GM19463 (cell line): ENCODE data around the gene DNHD1.

Experiments used
- ATAC-seq: cut with Tn5 transposase; IDR thresholded peaks from one replicate; pipeline ENCODE4 v1.9.1; 2021; ENCODE audit warnings: mild to moderate bottlenecking, moderate library complexity; ENCODE audit not compliant: unreplicated experiment

DNHD1 gene

DNA sequence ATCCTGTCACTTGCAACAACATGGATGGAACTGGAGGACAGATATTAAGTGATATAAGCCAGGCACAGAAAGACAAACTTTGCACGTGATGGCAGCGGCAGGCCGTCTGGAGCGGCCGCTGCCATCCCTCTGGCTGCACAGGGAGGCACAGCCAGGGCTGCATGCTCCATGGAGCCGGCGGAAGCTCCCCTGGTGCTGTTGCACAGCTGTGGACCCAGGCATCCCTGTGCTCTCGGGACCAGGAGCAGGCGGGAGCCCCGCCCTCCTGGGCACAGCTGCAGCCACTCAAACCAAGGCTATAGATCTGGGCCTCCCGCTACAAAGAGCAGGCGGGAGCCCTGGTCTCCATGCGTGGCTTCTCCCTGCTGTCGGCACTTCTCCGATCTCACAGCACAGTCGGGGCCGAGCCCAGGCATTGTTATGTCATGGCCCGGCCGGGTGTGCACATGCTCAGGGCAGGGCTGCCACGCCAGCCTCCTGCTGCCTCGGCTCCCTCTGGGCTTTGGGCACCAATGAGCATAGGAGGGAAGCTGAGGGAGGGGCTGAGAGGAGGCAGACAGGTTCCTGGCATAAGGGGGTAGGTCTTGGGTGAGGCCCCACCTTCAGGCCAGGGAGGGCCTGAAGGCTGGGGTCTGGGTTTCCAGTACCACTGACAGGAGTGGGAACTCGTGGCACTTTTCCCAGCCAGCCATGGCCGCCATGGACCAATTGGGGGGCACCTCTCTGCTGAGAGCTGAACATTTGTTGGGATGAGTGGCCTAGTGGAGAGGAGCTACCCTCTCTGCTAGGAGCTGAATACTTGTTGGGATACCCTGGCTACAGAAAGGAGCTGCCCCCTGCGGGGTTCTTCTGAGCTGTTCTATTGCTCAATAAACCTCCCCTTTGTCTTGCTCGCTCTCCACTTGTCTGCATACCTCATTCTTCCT lies 89.6 kb downstream of the DNHD1 start:
- no peak for ATAC-seq

DNA sequence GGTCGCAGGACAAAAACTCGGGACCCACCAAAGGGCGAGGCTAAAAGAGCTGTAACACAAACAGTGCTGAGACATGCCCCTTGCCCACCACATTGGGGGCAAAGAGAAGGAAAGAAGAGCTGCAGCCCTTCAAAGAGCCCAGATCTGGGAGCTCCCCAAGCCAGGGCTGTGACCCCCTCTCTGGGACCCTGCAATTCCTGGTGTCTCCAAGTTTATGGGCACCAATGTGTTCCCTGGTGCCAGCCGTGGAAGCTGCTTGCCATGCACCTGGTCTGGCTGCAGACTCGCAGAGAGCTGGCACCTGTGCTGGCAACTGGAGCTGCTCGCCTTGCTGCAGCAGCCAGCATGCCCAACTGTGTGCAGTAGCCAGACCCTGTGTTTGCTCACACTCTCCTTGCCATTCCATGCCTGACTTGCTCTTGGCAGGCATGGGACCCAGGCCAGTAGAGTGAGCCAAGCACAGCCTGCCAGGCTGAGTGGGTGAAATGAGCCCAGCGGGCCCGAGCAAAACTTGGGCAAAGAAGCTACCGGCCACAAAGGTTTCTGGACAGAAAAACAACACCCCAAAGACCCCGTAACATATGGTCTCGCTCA lies 90.4 kb downstream of the DNHD1 start:
- ATAC-seq = no peak

DNA sequence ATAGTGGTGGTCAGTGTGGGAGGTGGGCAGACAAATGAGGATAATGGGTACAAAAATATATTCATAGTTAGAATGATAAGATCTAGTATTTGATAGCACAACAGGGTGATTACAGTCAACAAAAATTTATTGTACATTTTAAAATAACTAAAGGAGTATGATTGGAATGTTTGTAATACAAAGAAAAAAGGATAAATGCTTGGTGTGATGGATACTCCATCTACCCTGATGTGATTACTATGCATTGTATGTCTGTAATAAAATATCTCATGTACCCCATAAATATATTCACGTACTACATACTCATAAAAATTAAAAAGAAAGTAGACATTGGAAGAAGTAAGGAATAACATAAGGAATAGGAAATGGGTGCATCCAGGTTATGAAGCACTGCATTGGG lies 90.9 kb downstream of the DNHD1 start:
- no peak for ATAC-seq

DNA sequence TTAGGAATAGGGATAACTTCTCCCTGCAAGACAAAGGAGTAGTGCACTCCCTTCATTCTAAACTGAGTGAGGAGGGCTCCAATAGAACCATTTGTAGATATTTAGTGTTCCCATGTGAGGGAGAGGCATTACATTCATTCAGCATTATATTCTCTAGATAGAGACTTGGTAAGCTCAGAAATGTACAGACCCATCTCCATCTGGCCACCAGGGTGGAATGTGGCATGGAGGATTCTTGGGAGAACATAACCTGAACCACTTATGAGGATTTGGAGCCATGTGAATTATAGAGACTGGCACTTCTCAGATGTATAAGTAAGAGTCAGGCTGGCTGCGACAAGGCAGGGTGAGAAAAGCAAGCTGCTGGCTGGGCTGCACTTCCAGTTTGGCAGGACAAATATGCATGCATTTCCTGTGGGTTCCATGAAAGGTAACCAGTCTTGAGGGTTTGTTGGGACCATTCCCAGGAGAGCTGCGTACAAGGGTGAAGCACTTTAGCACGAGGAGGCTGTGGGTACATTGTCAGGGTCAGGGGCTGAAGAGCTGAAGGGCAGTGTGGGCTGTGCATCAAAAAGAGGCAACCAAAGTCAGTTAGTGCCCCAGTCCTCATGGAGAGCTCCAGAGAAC lies 97.2 kb downstream of the DNHD1 start:
- ATAC-seq = no peak

DNA sequence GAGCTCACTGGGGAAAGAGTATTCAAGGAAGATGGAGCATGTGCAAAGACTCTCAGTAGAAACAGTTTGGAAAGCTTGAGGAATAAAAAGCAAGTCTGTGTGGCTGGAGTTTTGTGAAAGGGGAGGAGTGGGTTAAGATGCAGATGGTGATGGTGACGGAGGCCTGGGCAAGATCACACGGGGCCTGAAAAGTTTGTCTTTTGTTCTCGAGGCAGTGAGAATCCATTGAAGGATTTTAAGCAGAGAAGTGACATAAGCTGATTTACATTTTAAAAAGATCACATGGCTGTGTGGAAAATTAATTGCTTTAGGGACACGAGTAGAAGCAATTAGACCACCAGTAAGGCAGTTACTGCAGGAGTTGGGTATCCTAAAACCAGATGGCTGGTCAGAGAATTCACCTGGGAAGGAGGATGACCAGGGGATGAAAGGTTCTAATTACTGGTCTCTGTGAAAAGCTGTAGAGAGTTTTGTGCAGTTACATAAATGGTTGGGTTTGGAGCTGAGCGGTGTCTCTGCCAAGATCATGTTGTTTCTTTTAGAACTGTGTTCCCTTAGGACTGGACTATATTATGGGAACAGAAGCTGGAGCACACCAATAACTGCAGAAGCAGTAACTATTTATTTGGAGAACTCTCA lies 99.3 kb downstream of the DNHD1 start:
- ATAC-seq = no peak

DNA sequence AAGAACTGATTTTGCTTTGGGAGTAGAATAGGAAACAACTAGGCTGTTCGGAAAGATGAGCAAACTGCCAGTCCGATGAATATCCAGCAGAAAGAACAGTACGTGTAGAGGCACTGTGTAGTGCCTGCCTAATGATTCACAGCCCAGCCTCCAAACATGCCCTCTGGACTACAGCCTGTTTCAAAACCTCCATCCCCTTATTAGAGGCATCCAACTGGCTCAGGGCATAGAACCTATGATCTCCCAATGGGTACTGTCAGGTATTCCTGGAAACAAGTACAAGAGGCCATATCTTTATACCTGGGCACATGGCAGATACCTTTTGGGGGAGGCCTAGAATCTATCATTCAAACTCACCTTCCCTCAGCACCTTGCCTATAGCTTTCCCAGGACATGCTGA lies 101.5 kb downstream of the DNHD1 start:
- ATAC-seq = no peak

DNA sequence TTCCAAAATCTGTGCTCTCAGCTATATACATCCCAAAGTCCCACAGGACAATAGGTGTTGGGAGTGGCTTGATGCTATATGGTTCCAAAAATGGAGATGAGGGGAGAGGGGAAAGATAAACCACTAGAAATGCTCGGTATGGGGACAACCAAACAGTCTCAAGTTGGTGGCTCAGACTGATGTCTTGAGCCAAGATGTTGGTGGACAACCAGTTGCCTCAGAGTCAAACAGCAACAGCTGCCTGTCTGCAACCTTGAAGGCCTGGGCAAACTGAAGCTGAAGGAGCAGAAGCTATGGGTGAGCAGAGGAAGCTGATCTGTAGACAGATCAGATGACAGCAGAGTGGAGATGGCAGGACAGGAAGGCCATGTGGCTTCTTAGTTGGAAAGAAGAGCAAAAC lies 102.4 kb downstream of the DNHD1 start:
- no peak for ATAC-seq

DNA sequence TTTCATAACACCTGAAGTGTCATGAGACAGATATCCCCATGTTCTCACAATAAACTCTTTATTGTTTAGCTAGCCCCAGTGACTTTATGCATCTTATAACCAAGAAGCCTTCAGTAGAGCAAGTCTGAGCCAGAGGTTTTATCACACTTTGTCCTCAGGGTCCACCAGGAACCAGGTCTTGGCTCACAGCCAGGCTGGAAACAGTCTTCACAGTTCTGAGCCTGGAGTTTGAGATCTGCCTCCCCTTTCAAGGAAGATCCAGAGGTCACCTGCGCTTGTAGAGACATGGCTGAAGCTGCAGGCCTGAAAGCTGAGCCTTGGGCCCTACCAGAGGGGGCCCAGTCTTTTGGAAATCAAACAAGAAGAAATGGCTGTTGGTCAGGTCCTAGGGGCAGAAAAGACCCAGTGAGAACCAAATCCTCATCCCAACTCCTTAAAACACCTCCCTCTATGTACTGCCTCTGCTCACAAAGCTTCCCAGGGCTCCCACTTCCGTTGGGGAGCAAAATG lies 102.9 kb downstream of the DNHD1 start:
- no peak for ATAC-seq

DNA sequence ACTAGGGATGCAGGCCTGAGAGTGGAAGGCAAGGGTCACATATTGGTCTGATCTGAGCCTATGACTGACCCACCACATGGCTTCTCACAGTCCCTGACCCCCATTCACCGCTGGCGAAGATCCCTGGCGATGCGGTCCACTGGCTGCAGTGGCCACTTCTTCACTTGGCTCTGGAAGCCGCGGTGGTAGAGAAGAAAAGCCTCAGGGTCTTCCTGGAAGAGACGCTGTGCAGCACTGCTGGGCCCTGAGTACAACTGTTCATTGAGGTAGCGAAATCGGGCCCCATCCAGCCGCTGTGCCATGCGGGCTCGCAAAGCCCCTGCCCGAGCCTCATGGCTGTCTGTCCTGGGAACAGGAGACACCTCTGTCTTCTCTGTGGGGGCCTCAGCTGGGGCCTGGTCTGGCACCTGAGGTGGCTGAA lies 104.0 kb downstream of the DNHD1 start:
- ATAC-seq = no peak

DNA sequence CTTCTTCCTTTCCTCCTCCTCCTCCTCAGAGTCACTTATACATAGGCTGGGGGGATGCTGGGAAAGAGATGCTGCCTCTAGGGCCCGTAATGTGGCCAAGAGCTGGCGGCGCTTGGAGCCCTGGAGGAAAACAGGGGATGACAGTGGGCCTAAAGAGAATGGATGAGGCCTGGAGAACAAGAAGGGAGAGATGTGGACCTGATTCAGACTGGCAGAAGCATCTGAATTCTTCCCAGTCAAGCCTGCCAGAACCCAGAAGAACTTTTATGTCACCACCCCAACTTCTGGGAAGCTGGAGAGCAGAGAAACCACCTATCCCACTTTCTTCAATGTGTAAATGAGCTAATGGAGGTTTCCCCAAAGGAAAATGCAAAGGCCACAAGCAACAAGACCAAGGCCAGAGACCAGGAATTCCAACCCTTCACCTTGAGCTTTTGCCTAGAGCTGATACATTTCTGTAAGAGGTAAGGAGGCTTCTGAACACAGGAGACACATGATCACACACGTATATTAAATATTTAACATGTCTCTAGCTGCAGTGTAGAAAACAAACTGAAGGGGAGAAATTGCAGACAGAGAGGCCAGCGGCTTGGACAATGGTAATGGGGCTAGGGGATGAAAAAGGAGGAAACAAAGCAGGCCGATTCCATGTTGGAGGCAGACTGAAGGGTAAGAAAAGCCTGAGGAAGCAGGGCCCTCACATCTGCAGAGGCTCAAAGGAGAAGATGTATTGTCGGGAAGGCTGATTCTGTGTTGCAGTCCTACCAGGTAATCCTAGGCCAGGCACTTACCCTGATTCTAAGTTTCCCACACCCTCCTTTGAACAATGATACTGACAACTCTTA lies 105.2 kb downstream of the DNHD1 start:
- no peak for ATAC-seq

DNA sequence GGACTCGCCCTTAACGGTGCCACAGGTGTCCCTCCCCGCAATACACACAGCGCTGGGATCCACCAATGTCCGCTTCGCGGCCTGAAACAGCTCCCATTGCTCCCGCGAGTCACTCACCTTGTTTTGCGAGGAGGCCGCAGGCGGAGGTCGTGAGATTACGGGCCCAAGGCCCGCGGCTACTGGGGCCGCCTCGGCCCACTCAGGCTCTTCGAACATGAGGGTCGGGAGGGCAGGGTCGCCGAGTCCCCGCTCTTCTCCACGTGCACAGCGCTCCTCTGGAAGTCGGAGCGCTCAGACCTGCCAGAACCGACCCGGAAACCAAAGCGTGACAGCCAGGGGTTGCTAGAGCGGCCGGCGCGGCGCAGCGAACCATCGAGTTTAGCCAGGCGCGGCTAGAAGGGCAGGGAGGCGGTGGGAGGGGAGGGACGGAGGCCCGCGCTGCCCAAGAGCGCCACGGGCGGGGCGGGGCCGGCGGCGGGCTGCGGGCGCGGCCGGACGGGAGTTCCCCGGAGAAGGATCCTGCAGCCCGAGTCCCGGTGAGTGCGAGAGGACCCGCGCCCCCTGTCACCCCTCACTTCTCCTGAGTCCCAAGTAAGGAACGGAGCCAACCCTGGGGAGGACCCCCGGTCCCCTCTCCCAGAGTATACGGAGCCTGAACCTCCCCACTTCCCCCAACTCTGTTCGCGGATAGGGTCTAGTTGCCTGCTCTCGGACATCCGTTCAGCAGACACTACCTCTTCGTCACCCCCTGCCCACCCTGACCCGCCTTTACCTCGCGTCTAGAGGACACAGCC lies 106.4 kb downstream of the DNHD1 start, which contains the start of the genes ILK and RRP8:
Gene ILK, plus strand, starts transcription at position 488 of the 794 bp plus-strand sequence. CDS start 498 bp downstream, outside the sequence.
Gene RRP8, minus strand, starts transcription at position 330 of the 794 bp plus-strand sequence. Its CDS starts 114 bp downstream, at position 216.
- peak; percentile 76 for ATAC-seq

DNA sequence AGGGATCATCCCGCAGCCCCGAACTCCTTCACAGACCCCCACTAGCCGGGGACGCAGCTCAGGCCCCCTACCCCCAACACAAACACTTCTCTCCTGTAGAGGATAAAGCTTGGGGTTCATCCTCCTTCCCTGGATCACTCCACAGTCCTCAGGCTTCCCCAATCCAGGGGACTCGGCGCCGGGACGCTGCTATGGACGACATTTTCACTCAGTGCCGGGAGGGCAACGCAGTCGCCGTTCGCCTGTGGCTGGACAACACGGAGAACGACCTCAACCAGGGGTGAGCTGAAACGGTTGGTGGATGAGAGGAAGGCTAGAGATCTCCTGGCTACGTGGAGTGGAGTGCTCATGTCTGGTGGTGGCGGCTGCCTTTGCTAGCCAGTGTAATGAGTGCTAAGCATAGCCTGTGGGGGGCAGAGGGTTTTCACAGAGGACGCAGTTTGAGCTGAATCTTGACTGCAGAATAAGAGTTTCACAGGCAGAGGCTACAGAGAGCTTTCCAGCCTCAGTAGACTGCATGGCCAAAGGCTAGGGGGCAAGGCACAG lies 107.1 kb downstream of the DNHD1 start:
- peak; percentile 34 for ATAC-seq

DNA sequence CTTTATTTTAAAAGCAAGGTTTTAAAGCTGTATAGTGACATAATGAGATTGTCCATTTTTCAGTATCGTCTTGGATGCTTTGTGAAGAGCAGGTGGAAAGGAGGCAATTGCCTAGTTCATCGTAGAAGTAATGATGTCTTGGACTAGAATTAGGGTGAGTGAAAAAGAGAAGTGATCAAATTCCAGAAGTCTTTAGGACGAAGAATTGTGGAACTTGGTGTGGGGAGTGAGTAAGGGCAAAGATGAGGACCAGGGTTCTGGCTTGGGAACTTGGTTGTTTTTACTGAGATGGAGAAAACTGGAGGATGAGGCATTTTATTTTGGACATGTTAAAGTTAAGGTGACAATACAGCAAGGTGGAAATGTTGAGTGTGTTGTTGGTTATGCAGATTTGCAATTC lies 107.7 kb downstream of the DNHD1 start:
- no peak for ATAC-seq

DNA sequence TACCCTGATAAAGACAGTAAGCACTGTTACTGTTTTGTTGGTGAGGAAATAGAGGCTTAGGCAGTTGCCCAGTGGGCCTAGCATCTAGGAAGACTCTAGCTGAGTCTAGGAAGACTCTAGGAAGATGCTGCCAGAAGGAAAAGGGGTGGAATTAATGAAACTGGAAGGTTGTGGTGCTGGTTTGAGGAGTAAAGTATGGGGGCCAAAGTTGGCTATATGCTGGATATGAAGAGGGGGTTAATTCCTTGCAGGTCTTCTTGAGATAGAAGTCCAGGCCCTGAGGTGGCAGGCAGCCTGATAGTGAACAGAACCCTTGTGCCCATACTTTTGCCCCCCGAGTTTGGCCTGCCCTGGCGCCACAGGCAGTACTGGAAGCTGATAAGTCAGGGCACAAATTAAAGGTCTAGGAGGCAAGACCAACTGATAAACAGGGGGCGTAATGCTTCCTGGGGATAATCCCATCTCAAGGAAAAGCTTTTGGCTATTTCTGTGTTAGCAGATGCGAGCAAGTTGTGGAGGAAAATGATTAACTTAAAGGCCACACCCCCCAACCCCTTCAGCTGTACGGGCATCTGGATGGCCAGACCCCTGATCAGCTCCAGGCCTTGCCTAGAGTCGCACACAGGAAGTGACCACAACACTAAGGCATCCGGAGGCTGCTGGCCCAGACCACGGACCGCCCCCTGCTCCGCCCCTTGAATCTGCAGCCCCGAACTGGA lies 109.5 kb downstream of the DNHD1 start:
- ATAC-seq = peak; percentile 45

DNA sequence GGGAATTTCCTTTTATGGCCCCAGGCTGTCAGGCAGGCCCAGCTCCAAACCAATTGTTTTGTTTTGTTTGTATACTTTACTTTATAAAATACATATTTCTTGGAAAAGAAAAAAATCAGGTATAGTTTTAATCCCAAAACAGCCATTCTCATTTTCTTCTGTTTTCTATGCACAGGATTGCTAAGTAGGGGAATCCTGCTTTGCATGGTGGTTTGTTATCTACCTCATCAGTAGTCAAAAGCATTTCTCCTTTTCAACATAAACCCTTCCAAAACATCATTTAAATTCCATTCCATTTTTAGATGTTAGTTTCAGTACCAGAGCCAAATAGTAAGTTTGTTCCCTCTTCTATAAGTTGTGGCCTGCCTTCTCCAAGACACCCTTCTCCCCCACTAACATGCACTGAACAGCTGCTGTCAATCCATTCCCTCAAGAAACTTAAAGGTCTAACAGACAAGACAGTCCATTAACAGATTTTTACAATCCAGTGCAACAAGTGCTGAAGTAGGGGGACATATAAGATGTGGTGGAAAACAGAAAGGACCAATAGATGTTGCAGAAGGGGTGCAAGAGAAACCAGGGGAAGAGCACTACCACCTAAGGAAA lies 110.2 kb downstream of the DNHD1 start:
- no peak for ATAC-seq

DNA sequence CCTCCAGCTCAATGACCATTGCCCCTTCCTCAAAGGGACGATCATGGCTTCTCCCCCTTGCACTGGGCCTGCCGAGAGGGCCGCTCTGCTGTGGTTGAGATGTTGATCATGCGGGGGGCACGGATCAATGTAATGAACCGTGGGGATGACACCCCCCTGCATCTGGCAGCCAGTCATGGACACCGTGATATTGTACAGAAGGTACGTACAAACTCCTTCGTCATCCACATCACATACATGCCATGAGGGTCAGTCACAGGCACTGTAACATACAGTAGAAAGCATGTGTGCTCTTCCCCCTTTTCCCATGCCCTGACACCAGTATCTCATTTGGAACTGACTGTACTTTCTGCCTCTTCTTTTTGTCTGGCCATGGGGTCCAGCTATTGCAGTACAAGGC lies 110.9 kb downstream of the DNHD1 start:
- ATAC-seq = no peak

DNA sequence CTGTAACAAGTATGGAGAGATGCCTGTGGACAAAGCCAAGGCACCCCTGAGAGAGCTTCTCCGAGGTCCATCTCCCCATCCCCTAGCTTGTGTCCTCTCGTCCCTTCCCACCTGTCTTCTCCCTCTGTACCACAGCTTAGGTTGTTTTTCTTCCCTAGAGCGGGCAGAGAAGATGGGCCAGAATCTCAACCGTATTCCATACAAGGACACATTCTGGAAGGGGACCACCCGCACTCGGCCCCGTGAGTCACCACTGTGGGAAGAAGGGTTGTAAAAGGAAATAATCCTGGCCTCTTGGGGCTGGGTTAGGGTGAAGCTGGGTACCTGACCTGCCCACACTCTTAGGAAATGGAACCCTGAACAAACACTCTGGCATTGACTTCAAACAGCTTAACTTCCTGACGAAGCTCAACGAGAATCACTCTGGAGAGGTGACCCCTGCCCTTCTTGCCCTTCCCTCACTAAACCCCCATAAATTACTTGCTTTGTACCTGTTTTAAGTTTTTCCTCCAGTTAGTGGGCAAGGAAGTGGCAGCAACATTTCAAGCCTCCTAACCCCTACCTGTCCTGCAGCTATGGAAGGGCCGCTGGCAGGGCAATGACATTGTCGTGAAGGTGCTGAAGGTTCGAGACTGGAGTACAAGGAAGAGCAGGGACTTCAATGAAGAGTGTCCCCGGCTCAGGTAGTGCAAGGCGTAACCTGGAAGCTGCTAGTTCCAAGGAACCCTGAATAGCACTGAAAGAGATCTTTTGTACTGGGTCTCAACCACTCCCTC lies 111.8 kb downstream of the DNHD1 start:
- no peak for ATAC-seq
